GM19351 (cell line): Measurements from ENCODE around the gene CLMN.

Experiments
- ATAC-seq: cut with Tn5 transposase; IDR thresholded peaks from one replicate; pipeline ENCODE4 v1.9.1; 2021; ENCODE audit warnings: mild to moderate bottlenecking, moderate library complexity; ENCODE audit not compliant: unreplicated experiment

CLMN gene

DNA sequence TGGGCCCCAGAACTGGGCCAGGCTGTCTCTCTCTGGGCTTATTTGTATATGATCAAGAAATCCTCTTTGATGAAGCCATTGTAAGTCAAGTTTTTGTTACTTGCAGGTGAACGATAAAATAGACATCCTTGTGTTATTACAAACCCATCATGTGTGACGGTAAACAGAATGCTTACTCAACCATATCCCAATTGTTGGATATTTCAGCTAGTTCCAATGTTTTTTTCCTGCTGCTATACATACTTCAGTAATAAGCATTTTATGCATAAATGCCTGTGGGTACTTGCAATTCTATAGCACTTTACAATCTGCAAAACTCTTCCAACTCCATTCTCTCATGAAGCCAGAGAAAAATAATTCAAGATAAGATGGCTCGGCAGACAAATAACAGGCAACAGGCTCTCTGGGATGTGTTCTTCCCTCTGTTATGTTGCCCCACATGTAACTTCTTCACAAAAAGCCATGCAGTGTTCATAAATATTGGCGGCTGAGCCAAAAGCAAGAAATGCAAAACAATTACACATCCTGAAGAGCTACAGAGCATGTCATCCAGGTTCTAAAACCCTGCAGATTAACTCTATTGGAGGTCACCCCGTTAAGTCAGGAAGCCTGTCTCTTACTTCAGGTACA is 69.5 kb downstream of the CLMN start:
- no peak for ATAC-seq

DNA sequence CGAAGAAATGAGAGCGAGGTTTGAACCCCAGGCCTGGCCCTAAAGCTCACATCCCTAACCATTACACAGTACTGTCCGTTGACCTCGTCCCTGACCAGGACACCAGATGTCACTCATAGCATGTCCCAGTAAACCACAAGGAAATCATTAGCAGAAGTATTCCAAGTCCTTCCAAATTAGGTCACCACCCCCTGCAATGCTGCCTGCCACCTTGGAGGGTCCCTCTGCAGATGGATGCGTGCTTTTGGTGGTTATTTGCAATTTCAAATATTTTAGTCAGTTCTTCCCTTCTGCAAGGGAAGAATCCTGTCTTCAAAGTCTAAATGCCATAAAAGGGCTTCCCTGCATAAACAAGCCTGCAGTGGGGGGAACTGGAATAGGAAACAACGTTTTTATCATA is 71.3 kb downstream of the CLMN start:
- no peak for ATAC-seq

DNA sequence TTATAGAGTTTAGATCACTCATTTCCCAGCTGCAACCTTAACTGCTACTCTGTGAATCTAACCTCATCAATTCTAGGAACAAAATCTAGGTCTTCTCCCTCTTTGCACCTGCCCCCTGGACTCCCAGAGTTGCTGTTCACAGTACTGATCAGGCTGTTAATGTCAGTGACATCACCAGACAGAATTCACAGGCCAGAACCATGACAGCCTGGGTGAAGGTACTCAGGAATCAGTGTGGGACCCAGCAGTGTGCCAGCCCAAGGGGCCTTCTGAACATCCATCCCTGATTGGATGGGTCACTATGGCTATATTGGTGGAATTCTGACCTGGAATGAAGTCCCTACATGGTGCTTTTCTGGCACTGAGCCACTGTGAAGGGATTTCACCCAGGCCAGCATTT is 72.8 kb downstream of the CLMN start:
- ATAC-seq = no peak

DNA sequence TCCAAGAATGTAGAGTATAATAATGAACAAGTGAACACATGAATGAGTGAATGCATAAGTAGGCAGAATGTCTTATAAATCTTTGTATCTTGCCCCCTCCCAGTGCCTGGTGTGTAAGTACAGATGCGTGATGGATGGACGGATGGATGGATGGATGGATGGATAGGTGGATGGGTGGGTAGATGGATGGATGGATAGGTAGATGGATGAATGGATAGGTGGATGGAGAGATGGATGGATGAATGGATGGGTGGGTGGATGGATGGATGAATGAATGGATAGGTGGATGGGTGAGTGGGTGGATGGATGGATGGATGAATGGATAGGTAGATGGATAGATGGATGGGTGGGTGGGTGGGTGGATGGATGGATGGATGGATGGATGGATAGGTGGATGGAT is 74.4 kb downstream of the CLMN start:
- ATAC-seq = no peak

DNA sequence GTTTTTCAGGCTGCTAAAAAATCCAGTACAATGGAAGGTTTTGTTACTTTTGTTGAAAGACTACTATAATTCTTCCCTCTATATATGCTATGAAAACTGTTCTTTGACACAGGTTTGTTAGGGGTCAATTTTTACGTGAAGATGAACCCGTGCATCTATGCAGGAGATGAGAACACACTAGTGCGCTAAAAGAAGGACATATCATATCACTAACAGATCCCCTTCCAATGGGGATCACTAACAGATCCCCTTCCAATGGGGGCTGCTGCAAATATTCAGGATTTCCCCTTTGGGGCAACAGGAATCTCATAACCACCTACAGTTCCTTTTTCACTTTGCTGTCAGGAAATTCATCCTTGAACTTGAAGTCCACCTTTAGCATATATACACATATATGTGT is 75.1 kb downstream of the CLMN start:
- no peak for ATAC-seq

DNA sequence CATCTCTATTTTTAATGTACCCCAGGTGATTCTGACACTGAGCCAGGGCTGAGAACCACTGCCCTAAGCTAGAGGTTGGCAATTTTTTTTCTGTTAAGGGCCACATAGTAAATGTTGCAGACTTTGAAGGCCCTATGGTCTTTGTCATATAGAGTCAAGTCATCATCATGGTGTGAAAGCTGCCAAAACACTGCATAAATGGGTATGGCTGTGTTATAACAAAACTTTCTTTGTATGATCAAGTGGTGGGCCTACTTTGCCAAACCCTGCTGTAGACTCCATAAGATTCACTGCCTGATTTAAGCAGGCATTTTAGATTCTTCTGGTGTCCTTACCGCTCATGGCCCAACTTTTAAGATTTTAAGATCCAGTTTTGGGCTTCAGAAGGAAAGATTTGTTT is 76.8 kb downstream of the CLMN start:
- ATAC-seq = no peak

DNA sequence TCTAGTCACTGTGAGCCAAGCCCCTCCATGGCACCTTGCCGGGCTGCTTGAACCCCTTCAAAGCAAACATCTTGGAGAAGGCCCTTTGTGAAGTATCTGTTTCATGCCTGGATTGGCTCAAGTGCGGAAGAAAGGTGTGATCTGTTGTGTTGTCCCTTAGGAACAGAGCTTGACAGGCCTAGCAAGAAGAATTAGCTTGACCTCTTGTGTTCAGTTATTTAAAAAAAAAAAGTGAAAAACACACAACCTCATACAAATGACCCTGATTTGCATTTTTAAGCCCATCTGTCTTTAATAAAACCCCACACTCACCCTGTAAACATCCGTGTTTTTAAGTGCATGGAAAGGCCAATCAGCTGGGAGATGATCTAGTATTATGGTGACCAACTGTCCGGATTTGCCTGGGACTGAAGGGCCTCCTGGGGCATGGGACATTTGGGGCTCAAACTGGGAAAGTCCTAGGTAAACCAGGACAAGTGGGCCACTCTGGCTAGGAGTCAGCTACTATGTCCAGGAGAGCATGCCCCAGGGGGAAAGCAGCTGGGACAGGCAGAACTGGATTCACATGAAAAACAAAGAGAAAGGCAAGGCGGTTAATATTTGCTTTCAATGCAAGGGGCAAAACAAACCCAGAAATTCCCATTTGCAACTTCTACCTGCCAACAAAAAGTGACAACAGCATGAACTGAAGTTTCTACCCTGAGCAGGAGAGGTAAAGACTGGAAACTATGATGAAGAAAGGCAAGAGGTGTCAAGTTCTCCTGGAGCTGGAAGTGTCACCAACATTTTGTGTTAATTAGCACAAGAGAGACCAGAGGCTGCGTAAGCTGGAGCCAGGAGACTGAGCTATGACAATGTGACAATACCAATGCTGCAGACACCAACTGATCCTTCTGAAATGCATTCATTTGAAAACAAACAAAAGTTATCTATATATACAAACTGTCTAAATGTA is 78.6 kb downstream of the CLMN start:
- no peak for ATAC-seq

DNA sequence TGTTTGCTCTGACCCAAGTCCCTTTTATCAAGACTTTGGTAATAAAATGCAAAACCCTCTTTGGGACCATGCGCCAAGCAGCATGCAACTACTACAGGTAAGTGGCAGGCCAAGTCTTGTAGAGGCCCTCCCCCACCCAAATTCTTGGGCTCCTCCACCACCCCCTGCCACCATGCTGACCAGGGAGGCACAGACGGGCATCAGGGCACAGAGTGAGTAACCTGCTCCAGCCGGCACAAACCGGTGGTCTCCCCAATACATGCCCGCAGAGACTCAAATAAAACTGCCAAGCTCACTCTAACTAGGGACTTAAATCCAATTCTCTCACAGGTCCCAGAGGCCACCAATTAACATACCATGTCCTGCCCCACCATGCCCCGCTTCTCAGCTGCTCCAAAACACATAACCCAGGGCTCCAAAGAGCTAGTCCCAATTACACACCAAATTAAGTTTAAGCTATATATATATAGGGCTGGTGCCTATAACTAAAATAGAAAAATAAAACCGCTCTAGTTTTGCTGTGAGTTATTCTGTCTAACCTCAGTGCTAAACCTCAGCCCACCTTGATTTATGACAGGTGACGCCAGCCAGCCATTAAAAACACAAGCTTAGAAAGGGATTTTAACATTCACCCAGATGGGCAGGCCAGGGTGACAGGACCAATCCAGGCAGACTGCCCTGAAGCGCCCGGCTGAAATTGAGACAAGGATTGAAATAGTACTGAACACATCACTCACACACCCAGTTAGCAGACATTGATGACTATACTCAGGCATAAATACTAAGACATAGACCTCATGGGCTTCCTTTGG is 81.0 kb downstream of the CLMN start:
- ATAC-seq = no peak

DNA sequence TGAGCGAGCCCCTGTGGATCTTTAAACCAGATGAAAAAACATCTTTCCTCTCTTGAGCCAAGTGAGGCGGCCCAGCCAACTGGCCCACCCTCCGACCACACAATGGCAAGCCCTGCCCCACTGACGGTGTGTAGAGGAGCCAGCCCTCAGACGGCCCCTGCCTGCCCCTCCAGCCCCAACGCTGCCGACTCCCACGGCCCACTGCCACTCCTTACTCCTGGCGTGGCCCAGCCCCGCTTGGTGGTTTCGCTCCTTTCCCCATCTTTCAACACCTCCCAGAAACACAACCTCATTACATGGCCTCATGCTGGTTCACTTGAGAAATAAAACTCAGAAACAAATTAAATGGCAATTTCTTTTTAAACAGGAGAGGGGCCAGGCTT is 81.8 kb downstream of the CLMN start:
- ATAC-seq = no peak

DNA sequence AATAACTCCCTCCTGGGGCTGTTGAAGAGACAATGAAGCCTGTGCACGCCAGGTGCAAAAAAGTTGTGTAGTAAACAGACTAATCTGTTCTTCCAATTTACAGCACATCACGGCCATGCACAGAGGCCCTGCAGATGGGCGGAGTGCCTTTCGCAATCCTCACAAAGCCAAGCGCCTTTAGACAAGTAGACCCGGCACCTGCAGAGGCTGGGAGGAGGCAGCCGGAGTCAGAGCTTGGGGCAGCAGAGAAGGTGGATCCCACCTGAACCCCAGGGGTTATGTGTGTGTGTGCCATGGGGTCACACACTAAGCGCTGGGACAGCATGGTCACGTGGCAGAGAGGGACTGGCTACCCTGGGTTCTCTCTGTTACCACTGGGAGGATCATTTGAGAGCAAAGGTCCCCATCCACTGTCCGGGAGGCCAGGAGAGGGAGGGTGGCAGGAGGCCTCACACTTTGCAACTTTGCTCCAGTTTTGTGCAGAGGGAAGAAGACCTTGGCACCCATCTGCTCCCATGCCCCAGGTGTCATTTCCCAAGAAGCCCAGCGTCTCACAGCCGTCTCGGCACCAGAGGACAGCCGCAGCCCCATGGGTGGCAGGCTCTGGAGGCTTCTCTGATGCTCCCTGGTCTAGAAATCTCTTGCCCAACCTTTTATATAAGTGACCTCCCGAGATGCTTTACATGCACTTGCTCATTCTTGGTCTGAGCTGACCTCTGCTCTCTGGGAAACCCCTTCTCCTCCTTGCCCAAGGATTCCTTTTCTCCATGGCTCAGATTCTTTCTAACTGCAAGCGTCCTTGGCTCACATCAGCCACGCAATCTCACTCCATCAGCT is 82.4 kb downstream of the CLMN start:
- ATAC-seq = no peak

DNA sequence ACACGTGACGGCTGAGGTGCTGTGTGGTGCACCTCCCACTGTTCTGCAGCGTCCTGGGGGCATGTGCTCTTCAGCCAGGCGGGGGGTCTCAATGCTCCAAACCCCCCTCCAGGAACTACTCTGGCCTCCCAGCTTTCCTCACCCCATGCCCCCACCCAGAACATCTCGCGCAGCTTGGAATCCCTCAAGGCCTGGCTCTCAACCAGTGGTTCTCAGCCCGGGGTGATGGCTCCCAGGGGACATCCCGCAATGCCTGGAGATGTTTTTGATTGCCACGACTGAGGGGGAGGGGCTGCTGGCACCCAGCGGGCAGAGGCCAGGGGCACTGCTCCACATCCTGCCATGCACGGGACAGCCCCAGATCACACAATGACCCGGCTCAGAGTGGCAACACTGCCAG is 83.5 kb downstream of the CLMN start:
- no peak for ATAC-seq

DNA sequence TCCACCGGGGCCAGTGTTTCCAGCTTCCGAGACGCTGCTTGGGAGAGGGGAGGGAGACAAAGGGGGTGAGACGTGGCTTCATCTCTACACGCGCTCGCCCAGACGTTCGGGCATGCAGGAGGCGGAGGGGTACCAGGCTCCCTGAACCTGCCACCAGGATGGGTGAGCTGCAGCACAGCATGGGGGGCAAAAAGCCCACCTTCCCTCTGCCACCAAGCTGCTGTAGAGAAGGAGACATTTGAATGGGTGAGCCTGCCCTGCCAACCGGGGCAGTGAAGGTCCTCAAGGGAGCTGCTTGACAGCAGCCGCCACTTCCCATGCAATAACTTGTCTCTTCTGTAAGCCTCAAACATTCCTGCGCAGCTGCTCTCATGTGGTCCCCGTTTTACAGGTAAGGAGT is 83.9 kb downstream of the CLMN start:
- ATAC-seq = no peak

DNA sequence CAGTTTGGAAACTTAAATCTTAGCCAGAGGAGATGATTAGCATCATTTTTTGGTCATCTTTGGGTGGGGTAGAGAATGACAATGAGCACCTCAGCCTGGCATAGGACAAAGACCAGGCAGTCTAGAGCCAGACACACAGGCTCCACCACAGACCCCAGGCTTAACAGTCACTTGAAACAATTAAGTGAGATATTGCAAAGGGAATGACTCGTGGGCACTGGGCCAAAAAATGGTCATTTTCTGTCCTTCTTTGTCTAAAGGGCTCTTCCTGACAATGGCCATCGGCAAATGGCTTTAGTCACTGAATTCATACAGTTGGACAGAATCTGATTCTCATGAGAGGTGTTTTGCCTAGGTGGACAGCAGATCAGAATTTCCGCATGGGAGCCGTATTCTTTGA is 84.4 kb downstream of the CLMN start:
- no peak for ATAC-seq

DNA sequence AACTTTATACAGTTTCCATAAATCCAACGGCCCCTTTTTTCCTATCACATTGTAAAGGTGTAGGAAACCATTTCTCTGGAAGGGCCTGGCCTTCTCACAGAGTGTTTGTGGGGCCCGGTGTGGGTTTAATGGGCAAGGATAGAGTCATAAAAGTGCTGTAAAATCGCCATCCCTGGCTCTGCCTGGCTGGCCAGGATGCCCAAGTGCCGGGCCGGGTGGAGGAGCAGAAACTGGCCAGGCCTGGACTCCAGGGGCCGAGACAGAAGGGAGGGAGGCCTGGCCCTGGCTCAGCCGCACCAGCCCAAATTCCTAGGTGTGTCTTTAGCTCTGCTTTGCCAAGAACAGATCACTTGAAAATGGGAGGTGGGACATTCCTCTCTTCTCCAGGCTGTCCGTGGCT is 85.3 kb downstream of the CLMN start:
- ATAC-seq = no peak

DNA sequence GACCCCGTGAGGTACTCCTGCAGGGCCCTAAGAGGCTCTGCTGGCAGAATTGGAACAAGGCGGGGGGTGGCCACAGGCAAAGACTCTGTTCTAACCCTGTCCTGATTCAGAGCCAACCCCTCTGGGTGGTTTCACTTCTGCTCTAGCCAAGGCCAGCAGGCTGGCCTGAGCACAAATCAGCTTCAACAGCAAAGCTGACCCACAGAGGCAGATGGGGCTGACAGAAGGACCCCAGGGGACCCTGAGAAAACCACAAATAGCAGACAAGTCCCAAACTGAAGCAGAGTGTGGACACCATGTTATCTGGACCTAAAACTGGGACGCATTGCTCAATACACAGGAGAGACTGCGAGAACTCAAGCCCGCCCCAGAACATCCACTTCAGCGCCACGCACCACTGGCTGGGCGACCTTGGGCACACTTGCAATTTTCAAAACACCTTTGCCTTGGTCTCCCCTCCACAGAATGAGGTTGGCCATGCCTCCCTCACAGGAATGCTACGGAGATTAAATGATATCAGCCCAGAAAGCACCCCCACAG is 85.9 kb downstream of the CLMN start:
- peak; percentile 99 for ATAC-seq

DNA sequence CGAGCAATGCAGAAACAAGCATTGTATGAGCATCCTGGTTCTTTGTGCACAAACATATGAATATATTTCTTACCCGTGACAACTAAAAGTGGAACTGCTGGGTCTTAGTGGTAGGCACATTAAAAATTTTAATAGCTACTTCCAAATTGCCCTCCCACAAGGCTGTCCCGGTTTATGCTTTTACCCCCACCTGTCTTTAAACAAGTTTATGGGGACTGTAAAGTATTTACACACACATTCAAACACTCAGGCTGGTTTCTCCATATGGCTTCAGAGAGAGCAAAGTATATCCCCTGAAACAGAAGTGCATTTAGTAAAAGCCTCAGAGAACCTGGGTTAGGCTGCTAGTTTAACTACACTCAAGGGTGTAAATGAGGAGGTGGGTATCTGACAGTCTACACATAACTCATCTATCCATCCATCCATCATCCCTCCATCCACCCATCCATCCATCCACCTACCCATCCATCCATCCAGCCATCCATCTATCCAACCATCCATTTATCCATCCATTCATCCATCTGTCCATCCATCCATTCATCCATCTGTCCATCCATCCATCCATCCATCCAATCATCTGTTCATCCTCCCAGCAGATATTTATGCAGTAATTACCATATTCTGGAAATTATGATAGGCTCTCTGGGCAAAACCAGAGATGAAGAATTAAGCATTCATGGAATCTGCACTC is 86.7 kb downstream of the CLMN start:
- ATAC-seq = no peak

DNA sequence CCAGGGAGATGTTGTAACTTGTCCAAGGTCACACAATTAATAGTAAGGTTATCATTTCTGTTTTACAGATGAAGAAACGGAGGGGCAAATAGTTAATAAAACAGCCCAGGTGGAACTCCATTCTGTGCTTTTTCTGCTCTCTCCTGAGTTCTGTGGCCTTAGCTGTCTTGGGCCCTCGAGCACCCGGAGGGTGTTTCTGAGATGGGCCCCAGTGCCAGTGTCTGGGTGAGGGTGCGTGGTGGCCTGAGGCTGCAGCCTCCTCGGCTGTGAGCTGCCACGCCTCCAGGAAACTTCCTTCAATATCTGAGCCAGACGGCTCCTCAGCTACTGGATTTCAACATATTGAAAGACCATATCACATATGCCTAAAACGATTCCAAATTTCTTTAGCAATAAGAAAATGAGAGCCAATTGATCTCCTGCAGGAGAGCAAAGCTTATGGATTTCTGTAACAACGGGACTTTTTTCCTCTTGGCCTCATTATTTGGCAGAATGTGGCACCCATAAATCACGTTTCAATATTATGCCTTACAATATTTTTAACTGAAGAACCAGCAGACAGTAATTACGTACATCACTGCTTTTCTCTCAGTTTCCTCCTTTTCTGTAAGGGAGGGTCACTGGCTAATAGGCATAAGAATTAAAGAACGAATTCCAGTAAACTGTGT is 87.6 kb downstream of the CLMN start:
- ATAC-seq = no peak

DNA sequence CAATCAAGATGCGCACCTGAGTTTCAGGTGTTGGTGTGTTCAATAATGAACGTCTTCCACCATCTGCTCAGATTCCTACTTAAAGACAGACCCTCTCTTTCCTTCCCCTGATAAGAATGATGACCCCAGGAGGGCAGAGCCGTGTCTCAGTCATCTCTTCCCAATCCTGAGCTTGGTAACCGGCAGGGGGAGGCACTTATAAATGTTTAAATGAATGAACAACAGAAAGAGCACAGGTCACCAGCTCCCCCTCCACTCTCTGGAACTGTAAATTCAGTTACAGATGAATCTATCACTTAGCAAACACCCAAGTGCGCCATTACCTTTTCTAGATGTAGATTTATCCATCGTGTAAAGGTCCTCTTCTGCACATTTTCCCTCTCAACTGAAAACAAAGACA is 90.0 kb downstream of the CLMN start:
- ATAC-seq = no peak

DNA sequence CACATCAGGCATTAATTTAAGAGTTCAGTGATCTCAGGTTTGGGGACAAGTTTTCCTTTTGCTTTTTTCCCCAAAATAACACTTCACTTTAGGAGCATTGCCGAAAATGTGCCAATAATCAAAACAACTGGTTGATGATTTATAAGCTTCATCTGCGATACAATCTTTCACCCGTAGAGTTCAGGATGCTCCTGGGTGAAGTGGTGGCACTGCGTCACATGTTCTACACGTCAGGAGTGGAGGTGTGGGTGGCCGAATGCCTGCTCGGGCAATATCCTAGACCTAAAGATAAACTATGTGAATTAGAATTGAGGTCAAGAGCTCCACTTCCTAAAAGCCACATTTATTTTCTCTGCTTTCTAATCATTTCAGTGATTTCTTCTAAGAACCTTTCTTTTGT is 91.5 kb downstream of the CLMN start:
- ATAC-seq = no peak
